Left kidney (tissue), 2 donors: ENCODE results near the gene PATE1. TPM values are rescaled to one million over a fixed set of nuclear protein-coding genes. Genes with fewer than 3 reads are reported as not detected.

Source experiments
- DNase-seq: peaks from one replicate; pipeline ENCODE4 v3.0.0-alpha.2; 2013
- polyA plus RNA-seq: library from polyadenylated mRNA; unstranded; fragments of 120-200 nt; gene quantifications from one replicate; pipeline ENCODE4 v1.2.1, GENCODE V29; 2013; ENCODE audit not compliant: insufficient read length

The PATE1 gene
- polyA plus RNA-seq, 1 donor: 0.12 TPM

GRCh38 chr11:125790825-125791224 lies 44.7 kb downstream of the PATE1 start:
- no peak for DNase-seq

GRCh38 chr11:125797641-125798040 lies 51.6 kb downstream of the PATE1 start:
- DNase-seq: no peak

Other genes with a start within 250 kb of the PATE1 start
- 125 TPM for gene EI24, start 176.8 kb upstream of the PATE1 start, polyA plus RNA-seq
- gene STT3A, start 153.4 kb upstream of the PATE1 start, polyA plus RNA-seq: 224 TPM
- gene CHEK1, start 121.1 kb upstream of the PATE1 start, polyA plus RNA-seq: 37.9 TPM
- gene ACRV1, start 65.4 kb upstream of the PATE1 start, polyA plus RNA-seq: 1.4 TPM
- 0.25 TPM for gene PATE2, start 32.5 kb downstream of the PATE1 start, polyA plus RNA-seq
- gene PATE3, start 41.8 kb downstream of the PATE1 start, polyA plus RNA-seq: 0.10 TPM
- 0.20 TPM for gene PATE4, start 87.0 kb downstream of the PATE1 start, polyA plus RNA-seq
- 15.3 TPM for gene HYLS1, start 141.4 kb downstream of the PATE1 start, polyA plus RNA-seq
- gene PUS3, start 156.9 kb downstream of the PATE1 start, polyA plus RNA-seq: 20.0 TPM
- gene DDX25, start 158.2 kb downstream of the PATE1 start, polyA plus RNA-seq: 8.5 TPM
- not detected for gene VSIG10L2, start 199.8 kb downstream of the PATE1 start, polyA plus RNA-seq